A673 (cell line): ENCODE data around the gene ZNF672.
"Not testable (repeated sequence)": the region's sequence is repeated elsewhere in the genome, so short reads cannot be mapped to it uniquely, and the experiment has no call there.

ENCODE experiments used
- CTCF ChIP-seq: fragments of 300-800, 200-600 bp; sonication (generic); conservative IDR thresholded peaks from 2 replicates; pipeline ENCODE4 v1.5.1; 2017; ENCODE audit warnings: low read depth, mild to moderate bottlenecking, antibody characterized with exemption, low read length, moderate library complexity, mixed read lengths
- EZH2 ChIP-seq: fragments of 200-600 bp; sonication (generic); IDR thresholded peaks from 2 replicates; pipeline ENCODE4 v1.6.1; 2017; ENCODE audit warnings: borderline replicate concordance, low read depth, mild to moderate bottlenecking, mixed read lengths, antibody characterized with exemption, low read length; ENCODE audit not compliant: poor library complexity, severe bottlenecking

- not testable (repeated sequence) for TF ChIP-seq CTCF, EZH2
Measured at GRCh38 chr1:248794663-248795062, 43.4 kb upstream of the ZNF672 start.
